ENCODE results near the gene IFIT1.

DNA sequence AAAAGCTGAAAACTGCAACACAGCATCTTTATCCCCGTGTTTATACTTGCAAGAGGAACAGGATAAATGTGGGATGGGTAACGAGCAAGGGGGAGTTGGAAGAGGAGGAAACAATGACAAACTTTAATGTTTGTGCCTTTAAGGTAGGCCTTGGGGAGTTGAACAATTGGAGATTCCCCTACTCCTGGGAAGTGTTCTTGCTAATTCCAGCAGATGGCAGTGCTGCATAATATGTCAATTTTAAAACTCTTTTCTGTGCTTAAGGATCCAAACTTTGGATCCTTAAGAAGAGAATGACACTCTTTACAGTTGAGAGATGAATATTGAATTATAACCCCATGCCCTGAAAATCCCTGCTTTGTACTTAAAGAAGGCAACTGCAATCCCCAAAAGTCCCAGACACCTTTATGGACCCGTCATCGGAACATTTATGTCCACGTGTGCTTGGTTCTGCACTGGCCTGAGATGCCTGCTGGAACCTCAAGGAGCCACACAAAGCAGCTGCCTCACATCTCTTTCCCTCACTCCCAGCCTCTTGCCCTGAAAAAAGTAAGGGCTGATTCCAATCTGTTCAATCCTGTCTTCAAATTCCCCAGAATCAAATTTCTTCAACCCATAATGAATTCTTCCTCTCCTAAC lies 33.9 kb downstream of the IFIT1 start:
- no peak for TF ChIP-seq POLR2A (IDR thresholded peaks at IDR 0.05)
- TF ChIP-seq, protein P1, sequence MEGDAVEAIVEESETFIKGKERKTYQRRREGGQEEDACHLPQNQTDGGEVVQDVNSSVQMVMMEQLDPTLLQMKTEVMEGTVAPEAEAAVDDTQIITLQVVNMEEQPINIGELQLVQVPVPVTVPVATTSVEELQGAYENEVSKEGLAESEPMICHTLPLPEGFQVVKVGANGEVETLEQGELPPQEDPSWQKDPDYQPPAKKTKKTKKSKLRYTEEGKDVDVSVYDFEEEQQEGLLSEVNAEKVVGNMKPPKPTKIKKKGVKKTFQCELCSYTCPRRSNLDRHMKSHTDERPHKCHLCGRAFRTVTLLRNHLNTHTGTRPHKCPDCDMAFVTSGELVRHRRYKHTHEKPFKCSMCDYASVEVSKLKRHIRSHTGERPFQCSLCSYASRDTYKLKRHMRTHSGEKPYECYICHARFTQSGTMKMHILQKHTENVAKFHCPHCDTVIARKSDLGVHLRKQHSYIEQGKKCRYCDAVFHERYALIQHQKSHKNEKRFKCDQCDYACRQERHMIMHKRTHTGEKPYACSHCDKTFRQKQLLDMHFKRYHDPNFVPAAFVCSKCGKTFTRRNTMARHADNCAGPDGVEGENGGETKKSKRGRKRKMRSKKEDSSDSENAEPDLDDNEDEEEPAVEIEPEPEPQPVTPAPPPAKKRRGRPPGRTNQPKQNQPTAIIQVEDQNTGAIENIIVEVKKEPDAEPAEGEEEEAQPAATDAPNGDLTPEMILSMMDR (IDR thresholded peaks at IDR 0.05), result peak; percentile 82 to 88 (median 85)

Measured in uterus (tissue), 2 donors.